Fibroblast of peridontal ligament (primary cell): ENCODE results near the gene TSKU.
A peak's percentile ranks its signal among the peaks of the same experiment; 100 is the strongest.

Experiments
- DNase-seq: peaks from one replicate; pipeline ENCODE4 v3.0.0-alpha.2; 2010; ENCODE audit errors: extremely low read depth

Gene TSKU

GRCh38 chr11:76783294-76783895, at the start of gene TSKU:
Gene TSKU (plus strand): TSS chr11:76783356. CDS start chr11:76795617, 12,261 bp downstream.
- DNase-seq: no peak

GRCh38 chr11:76733906-76734305, 49.2 kb upstream of the TSKU start:
- DNase-seq: peak; percentile 62

- no peak for DNase-seq
Measured at GRCh38 chr11:76734456-76735420, 48.4 kb upstream of the TSKU start.

- no peak for DNase-seq
Measured at GRCh38 chr11:76735841-76736240, 47.3 kb upstream of the TSKU start.

DNA sequence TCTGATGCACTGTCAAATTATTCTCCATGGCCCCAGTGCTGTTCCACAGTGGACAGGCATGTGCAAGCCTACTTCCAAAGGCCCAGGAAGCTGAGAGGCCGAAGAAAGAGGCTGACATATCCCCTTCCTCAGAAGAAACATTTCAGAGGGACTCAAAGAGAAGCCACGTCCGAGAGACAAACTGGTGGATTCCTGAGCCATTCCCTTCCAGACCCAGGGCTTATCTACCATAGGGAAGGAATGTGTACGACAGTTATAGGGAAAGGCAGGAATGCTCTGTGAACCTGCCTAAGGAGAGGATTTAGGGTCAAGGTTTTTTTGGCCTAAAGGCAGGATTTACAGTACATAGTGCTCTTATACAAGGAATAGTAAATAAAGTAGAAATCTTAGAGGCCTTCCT, 46.9 kb upstream of the TSKU start:
- no peak for DNase-seq

GRCh38 chr11:76736773-76737495, 46.2 kb upstream of the TSKU start:
- DNase-seq: no peak

- DNase-seq: no peak
Measured at GRCh38 chr11:76738618-76739240, 44.4 kb upstream of the TSKU start.

- no peak for DNase-seq
Measured at GRCh38 chr11:76739798-76740197, 43.4 kb upstream of the TSKU start.

DNA sequence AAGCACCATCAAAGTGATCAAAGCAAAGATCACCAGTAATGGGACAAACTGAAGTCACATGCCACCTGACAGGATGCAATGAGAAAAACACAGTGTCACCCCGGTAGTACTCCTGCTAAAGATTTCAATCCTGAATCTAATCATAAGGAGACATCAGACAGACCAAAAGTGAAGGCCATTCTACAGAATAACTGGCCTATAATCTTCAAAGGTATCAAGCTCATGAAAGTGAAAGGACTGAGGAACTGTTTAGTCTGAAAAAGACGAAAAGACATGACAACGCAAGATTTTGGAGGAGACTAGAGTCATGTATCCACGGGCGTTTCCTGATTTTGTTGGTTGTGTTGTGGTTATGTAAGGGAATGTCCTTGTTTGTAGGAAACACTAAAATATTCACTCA, 42.4 kb upstream of the TSKU start:
- DNase-seq: peak; percentile 35

DNA sequence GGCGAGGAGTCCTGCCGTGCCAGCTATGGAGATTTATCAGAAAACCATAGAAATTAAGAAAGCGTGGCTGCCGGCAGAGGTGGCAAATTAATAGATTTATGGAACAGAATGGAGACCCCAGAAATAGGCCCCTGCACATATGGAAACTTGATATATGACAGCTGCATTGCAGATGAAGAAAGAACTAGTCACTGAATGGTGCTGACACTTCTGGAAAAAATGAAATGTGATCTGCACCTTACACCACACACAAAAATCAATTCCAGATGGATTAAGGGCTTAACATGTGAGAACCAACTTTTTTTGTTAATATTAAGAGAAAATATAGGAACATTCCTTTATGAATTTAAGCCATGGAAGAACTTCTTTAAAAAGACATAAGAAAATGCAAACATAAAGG, 40.3 kb upstream of the TSKU start:
- DNase-seq: peak; percentile 89

- DNase-seq: peak; percentile 39
Measured at GRCh38 chr11:76744186-76745043, 38.7 kb upstream of the TSKU start.

DNA sequence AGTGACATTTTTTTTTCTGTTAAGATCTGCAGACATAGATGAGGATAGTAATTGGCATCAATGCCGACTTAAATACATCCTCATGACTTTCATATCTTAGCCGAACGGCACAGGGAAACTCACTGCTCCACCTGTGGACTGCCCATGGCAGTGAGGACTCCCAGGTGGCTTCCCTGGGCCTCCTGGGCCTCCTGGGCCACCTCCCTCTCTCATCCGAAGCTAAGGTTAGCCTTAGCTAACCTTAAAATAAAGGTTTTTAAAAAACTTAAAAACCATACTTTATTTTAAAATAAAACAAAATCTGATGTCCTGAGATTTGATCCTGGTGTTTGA, 38.1 kb upstream of the TSKU start:
- DNase-seq: no peak

DNA sequence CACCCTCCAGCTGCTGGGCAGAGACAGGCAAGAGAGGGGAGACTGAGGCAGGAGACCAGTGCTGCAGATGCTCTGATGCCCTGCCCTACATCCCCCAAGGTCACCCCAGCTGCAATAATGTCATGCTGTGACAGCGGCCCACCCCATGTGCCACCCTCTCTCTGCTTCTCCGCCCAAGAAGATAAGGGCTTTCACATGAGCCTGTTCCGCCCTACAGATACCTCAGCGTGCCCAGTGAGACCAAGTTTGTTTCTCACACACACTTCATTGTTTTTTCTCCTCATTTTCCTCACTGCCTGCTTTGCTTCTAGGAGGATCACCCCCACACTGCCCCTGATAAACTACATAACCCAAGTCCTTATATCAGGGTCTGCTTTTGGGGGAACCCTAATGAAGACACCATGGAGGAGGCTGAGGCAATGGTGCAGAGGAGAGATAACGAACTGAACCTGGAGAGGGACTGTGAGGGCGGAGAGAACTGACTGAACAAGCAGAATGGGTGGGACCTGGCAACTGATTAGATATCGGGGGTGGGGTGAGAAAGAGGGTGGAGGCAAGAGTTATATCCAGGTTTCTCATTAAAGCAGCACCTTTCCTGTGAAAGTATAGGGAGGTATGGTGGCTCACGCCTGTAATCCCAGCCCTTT, 37.5 kb upstream of the TSKU start:
- no peak for DNase-seq

GRCh38 chr11:76747153-76747914, 35.8 kb upstream of the TSKU start:
- DNase-seq: no peak

DNA sequence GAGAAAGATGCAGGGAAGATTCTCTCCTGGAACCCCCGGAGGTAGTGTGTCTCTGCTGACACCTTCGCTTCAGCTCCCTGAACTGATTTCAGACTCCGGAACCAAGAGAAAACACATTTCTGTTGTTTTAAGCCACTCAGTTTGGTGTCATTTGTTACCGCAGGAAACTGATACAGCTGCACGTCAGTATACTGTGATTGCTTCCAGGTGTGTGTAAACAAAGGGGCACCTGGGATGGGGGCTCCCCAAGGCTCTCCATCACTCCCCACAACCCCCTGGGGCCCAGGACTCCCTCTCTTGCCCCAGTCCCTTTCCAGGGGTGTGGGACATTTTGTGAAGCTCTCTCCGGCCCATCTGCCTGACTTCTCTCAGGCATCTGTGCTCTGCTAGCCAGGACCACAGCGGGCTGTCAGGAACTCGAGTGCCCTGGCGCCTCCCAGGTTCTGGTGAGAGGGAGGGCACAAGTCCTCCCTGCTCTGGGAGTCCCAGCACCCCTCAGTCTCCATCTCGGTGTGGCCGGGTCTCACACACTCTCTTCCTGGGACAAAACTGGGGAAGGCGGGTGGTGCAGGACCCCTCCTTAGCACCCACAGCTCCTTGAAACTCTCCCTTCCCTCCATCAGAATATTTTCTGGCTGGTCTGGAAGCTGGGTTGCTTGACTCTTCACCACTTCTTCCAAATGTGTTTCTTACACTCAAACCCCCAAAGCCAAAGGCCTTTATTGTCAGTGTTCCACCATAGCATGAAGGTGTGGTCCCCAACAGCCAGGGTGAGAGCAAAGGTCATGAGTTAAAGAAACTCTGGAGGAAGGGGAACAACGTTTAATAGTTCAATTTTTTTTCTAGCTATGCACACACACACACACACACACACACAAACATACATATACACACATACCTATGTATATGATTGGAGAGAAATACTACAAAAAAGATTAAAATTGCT, 35.0 kb upstream of the TSKU start:
- DNase-seq: no peak

- no peak for DNase-seq
Measured at GRCh38 chr11:76748948-76749347, 34.2 kb upstream of the TSKU start.

- no peak for DNase-seq
Measured at GRCh38 chr11:76750067-76750466, 33.1 kb upstream of the TSKU start.

DNA sequence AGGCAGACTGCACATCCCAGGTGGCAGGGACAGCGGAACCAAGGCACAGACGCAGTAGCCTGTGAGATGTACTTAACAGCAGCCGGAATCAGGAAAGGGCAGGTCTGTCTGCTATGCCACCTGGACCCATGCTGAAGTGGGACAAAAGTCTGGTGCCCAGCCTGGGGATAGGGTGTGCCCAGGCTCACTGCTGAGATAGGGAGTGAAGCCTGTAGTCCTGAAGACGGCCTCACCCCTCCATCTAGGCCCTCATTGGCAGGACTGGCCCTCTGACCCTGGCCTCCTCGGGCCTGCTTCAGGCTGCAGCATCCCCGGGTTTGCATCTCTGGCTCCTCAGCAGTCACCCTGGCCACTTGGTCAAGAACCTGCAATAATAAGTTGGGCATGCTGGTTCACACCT, 32.4 kb upstream of the TSKU start:
- no peak for DNase-seq
